ENCODE results near the gene TBC1D10A.
A peak's percentile ranks its signal among the peaks of the same experiment; 100 is the strongest.

Gene TBC1D10A

DNA sequence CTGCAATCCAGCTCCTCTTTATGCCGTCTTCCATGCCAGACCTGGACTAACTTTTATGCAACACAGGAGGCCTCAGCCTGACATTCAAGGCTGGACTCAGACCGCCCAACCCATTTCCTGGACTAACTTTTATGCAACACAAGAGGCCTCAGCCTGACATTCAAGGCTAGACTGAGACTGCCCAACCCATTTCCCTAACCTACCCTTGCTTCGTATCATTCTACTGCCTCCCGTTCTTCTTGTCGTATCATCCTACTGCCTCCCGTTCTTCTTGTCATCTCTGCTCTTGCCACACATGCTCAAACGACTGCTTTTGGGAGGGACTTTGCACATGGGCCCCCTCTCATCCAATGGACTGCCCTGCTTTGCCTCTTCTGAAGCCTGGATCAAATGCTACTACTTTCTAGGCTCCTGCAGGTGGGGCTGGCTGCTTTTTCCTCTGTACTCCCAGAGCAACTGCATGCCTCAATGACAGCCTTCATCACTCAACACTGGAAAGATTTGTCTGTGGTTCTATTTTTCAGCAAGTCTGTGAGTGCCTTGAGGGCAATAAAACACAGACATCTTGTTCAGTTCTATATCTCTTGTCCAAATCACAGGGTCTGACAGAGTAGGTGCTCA is 7.8 kb downstream of the TBC1D10A start:
- DNase-seq: no peak

DNA sequence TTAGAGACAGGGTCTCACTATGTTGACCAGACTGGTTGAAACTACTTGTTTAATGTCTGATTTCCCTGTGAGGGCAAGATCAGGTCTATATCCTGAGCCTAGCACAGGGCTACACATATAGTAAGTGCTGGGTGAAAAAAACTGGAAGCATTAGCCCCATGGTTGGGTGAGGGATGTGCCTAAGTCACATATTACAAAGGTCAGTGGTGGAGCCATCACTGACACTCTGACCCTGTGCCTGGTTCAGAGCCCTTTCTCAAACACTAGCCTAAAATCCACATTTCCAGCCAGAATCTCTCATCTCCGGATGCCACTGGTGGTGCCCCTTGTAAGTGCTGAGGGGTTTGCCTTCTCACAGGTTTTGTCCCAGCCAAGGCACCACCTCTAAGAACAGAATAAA is 9.0 kb downstream of the TBC1D10A start:
- DNase-seq: no peak

DNA sequence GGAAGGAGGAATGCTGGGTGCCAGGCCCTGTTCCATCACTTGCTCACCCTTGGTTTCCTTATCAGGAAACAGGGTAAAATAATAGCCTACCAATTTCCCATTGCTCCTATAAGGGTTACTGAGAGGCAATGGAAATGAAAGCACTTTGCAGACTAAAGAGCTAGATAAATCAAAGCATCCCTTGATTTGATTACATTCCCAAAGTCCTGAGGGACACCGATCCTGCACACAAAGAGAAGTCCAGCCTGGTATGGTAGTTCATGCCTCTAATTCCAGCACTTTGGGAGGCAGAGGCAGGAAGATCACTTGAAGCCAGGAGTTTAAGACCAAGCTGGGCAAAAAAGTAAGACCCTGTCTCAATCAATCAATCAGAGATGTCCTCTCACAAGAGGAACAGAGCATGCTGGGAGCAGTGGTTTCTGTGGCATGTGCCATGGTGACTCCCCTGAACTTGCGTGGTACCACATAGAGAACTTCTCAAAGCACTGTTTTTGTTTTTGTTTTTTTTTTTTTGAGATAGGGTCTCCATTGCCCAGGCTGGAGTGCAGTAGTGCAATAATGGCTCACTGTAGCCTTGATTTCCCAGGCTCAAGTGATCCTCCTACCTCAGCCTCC is 10.7 kb downstream of the TBC1D10A start:
- DNase-seq: no peak

DNA sequence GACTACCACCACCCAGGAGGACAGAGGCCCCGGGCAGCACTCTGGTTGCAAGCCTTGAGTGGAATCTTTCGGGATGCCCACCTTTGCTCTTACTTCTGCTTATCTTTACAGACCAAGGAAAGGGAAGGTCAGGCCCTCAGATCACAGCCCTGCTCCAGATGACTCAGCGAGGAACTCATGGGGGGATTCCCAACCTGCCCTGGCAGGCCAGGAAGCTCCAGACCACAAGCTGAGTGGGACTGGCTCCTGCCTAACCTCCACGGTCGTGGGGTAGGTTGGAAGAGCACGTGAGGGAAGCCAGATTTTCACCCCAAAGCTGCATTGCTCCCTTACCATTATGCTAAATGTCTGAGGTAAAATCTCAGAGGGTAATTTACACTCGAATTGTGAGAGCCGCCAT is 11.8 kb downstream of the TBC1D10A start:
- DNase-seq: no peak

DNA sequence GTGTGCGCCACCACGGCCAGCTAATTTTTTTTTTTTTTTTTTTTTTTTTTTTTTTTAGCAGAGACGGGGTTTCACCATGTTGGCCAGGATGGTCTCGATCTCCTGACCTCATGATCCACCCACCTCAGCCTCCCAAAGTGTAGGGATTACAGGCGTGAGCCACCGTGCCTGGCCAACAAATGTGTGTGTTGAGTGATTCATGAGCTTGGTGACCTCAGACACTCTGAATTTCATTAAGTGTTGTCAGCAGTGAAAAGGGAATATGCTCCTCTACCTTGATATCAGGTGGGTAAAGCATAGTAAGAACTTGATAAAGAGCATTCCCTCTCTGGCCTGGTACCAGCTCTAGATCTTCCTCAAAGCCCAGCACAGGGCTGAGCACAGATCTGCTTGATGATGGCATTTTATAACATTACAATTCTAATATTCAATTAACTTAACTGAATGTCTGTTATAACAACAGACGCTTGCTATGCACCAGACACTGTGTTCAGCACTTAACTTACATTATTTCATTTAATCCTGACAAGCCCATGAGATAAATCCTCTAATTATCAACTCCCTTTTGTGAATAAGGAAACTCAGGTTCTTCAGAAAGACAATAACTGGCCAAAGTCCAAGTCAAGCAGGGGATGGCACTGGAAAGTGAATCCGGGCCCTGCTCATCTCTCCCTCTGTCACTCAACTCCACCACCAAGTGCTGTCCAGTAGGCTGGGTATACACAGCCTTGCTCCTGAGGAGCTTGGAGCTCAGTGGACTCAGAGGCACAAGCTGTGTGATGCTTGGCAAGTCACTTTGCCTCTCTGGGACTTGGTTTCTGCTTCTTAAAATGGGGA is 13.0 kb downstream of the TBC1D10A start:
- no peak for DNase-seq

DNA sequence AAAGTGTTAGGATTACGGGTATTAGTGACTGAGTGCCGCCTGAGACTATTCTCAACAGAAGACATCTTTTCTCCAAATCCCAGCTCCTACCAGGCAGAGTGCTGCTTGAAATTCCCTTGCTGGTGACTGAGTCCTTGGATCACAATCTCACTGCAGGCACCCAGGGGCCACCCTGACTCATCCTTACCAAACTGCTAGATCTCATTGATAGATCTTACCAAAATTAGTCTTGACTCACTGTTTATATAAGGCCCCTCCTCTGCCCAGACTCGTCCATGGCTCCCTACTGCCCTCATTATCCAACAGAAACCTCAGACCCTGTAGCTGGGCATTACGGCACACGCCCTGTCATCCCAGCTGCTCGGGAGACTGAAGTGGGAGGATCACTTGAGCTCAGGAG is 14.7 kb downstream of the TBC1D10A start:
- peak; percentile 14 for DNase-seq

DNA sequence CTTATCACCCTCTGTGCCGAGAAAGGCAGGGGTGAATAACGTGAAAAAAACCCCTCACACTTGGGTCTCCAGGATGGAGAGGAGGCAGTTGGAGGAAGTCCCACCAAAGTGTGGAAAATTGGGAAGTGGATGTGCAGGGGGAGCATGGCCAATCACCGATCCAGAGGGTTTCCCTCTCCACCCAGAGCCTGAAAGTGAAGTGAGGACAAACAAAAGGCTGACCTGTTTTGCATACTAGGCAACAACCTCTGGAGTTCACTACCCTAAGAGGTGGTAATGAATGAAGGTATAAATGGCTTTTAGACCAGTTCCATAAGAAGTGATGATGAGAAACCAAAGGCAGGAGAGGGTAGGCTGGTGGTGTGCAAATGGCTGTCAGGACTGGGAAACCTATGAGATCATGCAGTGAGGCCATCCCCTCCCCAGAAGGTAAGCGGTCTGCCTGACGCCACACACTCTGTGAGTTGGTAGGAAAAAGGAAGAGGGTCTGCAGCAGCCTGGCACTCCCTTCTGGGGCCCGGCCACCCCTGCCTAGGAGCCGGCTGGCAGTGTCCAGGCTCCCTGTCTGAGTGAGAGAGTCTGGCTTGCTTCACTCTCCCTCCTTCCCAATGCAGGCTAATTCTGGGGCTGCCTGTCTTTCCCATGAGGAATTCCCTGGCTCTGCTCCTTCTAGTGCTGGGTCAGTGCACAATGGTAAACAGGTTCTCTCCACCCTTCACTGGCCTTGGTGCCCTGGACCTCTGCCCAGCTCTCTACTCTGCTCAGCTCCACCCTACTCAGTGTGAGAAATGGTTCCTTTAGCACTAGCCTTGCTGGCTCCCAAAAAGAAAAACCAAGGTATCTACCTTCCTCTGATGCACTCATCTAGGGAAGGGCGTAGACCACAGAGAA is 15.6 kb downstream of the TBC1D10A start:
- DNase-seq: no peak

DNA sequence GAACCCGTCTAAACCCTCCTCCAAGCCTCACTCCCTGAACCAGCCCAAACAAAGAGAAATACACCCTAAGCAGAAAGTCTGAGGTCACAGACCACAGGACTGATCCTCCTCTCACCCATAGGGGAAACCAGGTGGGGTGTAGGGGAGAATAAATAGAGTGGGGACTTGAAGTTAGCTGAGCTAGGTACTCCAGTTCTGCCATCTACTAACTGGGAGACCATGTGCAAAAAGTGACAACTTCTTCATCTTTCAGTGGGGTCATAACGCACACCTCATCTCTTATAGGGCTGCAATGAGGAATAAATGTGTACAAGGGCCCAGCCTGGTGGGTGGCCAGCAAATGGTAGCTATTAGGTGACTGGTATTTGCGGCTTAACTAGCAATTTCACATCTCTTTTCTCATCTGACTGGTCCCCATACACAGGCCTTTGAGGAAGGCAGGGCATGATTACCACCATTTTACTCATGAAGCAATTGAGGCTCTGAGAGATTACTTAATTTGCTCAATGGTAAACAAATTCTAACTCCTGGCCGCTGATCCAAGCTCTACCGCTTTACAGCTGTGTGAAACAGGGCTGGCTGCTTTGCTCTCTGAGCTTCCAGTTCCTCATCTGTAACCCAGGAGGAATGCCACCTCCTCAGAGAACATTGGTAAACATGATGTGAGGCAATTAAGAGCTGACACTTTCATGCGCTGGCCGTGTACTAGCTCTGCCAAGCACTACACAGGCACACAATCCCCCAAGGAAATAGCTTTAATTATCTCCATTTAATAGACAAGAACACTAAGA is 16.6 kb downstream of the TBC1D10A start:
- peak; percentile 66 for DNase-seq

DNA sequence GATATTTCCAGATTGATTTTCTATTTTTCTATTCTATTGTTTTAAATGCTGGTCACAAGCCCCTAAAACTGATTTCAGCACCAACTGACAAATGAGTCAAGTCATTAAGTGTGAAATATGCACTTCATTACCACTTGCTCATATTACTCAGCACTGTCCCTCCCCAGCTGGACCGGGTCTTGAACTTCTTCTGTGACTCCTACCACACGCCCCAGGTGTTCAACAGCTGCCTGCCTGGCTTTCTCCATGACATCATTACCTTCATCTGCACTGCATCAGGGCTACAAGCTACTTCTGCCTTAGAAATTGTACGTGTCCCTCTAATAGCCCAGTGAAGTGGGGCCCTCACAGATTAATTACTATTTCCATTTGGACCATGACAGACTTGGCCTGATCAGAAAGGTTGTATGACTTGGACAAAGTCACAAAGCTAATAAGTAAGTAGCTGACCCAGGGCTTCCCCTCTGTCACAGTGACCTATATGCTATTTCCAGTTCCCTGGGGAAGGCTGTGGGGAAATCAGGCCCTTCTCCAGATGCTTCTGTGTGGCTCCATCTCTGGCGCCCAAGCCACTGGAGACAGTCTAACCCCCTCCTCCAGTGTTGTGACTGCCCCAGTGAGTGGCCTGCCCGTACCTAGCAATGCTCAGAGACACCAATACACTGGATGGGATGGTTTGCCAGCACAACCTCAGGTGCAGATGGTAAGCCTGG is 18.1 kb downstream of the TBC1D10A start:
- no peak for DNase-seq

DNA sequence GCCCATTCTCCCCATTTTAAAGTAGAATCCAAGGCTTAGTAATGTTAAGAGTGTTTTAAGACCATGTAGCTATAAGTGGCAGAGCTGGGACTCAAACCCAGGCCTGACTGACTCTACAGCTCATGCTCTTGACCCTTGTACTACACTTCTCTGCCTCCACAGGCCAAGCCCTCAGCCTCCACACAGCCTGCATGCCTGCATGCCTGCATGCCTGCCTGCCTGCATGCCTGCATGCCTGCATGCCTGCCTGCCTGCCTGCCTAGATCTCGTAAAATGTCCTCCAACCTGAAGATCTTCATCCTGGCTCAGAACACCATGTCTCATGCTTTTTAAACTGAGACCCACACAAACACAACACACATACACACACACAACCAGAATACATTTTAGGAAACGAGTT is 18.6 kb downstream of the TBC1D10A start:
- DNase-seq: no peak

DNA sequence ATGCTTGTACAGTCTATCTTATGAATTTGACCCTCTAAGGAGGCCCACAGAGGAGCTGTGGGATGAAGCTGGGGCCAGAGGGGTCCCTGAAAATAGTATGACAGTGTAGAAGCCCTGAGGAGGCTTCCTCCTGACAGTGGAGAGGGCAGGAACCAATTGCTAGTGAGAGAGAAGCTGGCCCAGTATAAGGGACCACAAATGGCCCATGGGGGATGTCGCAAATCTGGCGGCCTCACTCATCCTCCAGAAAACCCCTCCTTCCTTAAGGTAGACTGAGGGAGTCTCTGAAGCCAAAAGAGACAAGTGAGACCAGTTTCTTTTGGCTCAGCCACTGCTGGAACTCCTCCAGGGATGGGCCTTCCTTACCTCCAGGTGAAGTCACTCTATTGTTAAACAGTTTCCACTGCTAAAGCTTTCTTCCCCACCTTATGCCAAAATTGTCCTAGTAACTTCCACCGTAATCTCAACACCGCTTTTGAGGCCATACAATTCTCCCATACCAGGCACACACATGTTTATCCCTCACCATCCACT is 19.6 kb downstream of the TBC1D10A start:
- DNase-seq: no peak

DNA sequence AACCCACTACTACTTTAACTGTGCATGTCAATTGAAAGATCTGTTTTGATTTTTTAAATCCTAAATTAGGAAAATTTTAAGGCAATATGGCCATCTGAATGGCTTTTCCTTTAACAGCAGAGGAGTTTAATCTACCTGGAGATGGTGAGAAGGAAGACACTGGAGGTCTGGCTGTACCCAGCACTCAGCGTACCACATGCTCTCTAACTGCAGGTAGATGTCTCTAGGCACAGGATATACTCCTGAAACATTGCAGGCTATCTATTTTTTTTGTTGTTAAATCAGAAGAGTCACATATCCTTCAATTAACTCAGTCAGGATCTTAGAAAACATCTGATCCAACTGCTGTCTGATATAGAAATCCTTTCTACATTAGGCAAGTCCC is 20.1 kb downstream of the TBC1D10A start:
- no peak for DNase-seq

DNA sequence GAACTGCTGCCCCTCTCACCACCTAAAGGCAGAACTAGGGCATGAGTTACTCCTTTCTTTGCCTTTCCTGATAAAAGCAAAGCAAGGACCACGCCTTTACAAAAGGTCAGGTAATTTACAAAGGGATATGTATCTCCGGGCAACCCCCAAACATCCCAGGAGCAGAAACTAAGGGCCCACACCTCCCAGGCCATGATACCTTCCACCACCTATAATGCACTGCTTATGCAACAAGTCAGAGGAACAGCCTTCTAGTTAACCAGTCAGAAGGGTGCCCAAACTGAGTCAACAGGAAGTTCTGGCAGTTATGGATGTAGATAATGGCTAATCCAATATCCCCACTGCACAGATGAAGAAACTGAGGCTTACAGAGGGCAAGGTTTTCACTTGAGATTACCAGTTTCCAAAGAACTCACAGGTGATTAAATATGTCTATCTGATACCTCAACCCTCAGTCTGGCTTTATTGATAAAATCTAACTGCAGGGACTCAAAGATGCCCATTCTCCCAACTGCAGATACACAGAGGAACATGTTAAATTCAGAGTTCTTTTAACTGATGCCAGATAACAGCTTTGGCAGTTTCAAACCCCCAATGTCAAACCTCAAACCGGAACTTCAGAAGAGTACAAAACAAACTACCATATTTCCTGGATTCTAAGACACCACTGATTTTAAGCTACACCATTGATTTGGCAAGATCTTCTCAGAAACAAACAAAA is 20.7 kb downstream of the TBC1D10A start:
- no peak for DNase-seq

DNA sequence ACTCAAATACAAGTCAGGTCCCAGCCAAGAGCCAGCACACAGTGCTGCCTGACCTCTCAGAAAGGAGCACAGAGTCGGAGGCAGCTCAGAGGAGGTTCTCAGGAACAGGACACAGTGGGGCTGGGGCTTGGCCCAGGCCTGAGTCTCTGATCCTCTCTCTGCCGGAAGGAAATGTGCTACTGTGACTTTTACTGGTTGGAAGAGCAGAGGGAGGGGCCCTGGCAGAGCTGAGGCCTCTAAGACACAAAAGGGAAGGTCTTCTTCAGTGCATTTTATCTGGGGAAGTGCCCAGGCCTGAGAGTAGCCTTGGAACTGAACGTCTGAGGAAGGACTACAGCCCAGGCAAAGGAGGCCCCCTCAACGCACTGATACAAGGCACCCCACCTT is 21.2 kb downstream of the TBC1D10A start:
- DNase-seq: no peak

DNA sequence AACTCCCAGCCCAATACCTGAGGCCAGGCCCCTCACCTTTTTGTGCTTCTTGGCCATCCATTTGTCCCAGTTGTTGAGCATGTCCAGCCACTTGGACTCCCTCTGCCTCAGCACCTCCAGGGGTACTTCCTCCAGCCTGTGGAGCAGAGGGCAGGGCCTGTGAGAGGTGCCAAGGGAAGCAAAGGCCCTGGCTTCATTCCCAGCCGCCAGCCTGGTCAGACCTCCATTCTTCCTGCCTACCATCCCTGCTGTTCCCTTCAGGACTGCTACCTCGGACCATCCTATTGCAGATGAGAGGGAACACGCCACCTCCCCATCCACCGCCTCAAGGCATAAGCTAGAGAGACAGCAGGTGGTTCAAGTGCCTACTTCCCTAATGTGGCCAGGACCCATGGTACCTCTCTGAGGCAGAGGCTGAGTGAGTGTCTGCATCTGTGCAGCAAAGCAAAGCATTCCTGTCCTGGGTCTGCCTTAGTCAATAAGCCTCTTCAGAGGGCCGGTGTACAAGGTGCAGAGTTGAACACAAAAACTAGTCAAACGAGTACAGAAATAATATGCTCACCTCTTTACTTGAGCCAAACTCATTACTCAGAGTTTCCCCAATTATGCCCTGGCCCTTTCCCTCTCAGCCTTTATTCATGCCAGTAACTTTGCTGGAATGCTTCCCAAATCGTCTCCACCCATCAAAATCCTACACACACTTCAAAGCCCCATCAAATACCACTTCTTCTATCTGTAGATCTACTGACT is 22.1 kb downstream of the TBC1D10A start:
- peak; percentile 46 for DNase-seq

DNA sequence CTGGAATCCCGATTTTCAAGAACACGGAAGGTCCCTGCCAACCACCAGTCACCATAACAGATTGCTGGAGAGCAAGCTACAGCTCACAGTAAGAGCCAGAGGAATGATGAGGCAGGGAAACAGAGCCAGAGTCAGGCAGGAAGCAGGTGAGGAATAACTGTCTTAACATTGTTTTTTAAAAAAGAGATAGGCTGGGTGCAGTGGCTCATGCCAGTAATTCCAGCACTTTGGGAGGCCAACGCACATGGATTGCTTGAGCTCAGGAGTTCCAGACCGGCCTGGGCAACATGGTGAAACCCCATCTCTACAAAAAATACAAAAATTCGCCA is 24.0 kb downstream of the TBC1D10A start:
- DNase-seq: no peak

DNA sequence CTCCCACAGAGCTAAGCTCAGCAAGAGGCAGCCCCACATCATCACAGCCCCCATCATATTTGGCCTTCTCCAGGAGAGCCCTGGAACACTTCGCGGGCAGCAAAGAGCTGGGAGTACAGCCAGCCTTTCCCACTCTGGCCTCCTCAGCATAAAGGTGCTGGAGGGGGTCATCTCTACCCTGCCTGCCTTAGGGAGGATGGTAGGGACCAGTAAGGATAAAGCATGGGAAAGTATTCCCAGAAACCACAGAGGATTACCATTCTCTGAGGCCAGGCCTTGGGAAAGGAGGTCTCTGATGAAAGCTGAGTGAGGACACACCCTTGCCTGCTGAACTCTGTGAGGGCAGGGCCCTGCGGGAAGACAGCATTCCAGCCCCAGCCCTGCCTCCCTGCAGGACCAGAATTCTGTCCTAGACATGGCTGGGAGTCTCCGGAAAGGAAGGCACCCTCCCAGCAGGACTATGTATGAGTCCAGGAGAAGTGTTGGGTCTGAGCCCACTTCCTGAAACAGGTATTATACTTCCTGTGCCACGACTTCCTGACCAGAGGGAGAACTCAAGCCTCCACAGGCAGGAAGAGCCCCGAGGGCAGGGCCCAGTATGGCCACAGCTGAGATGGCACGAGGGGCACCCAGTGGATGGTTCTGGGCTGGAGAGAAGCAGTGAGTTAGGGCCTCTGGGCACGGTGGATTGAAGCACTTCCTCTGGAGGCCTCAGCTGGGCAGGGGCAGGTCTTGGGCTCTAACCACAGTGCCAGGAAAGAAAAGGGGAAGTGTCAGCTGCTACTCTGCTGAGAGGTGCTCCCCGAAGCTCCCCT is 24.5 kb downstream of the TBC1D10A start:
- no peak for DNase-seq

DNA sequence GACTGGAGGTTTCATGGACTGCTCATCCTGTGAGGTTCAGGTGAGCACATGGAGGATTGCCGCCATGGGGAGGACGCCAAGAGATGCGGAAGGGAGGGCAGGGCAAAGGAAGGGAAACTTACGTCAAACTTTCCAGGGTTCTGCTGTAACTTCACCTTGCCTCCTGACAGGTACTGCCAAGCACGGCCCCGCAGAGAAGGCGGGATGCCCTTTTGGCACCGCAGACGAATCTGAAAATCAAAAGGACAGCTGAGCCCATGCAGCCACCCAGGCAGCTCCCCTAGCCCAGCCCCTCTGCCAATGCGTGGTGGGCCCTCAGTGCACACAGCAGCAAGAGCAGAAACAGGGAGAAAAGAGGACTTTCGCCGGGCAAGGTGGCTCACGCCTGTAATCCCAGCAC is 27.4 kb downstream of the TBC1D10A start:
- DNase-seq: no peak

DNA sequence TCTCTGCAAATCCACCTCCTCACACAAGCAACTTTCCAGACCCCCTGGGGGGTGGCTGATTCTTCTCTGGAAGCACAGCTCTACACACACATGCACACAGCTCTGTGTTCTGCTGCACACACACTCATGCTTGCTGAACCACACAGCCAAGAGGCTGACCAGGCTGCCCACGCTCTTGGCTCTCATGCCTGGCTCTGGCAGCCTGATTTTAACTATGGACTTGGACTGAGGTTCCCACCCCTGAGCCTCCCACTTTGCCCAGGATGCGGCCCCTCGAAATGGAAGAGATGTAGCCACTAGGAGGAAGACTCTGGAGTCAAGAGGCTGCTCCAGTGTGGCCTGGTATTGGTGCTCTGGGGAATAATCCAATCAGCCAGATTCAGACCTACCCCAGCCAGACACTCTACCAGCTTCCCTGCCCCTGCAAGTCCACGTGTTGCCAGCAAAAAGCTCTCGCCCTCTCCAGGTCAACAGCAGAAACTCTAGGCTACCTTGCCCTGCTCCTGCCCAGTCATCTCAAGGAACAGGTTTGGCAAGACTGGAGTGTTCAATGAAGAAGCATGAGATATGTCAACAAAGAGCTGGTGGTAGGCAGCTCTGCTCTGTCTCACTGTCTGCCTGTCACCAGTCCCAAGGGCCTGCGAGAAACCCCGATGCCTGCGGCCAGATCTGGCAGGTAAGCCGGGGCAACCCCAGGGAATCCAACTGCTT is 28.6 kb downstream of the TBC1D10A start:
- DNase-seq: no peak

Data from NCI-H69 (cell line).